ENCODE data around the gene MTHFR.
"Not testable (repeated sequence)": the region's sequence is repeated elsewhere in the genome, so short reads cannot be mapped to it uniquely, and the experiment has no call there.

The MTHFR gene

DNA sequence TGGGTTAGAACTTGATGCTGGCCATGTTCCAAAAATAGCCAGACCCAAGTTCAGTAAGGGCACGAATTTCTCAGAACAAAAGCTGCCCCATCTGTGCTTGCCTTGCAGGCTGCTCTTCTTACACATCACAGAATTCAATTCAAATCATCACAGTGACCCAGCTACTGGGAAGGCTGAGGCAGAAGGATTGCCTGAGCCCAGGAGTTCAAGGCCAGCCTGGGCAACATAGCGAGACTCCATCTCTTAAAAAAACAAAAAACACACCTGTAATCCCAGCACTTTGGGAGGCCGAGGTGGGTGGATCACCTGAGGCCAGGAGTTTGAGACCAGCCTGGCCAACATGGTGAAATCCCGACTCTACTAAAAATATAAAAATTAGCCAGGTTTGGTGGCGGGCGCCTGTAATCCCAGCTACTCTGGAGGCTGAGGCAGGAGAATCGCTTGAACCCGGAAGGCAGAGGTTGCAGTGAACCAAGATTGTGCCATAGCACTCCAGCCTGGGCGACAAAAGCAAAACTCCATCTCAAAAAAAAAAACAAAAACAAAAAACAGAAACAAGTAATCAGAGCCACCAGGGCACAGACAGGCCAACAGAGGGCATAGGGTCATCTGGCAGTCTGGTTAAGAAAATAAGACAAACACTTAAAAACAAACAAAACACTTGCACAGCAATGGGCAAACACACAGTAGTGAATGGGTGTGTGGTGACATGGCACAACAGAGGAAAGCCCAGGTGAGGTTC, 1.7 kb downstream of the MTHFR start:
- H3K27me3 ChIP-seq (ENCODE audit: control insufficient read depth, insufficient read depth, low read length); H3K9ac ChIP-seq (ENCODE audit: low read depth, low read length); H3K9me3 ChIP-seq (ENCODE audit: control insufficient read depth, insufficient read depth, low read length): not testable (repeated sequence)
- H3K27ac ChIP-seq (ENCODE audit: low read depth, low read length): peak overlapping the region; percentile 97
- peak overlapping the region; percentile 91 for H3K4me3 ChIP-seq (ENCODE audit: low read depth, low read length)
- peaks cover 33% of the 10 kb centered on the region for H3K4me1 ChIP-seq (ENCODE audit: control insufficient read depth, insufficient read depth, low read length)
- peaks cover 41% of the 10 kb centered on the region for H3K36me3 ChIP-seq (ENCODE audit: control insufficient read depth, insufficient read depth, low read length)

DNA sequence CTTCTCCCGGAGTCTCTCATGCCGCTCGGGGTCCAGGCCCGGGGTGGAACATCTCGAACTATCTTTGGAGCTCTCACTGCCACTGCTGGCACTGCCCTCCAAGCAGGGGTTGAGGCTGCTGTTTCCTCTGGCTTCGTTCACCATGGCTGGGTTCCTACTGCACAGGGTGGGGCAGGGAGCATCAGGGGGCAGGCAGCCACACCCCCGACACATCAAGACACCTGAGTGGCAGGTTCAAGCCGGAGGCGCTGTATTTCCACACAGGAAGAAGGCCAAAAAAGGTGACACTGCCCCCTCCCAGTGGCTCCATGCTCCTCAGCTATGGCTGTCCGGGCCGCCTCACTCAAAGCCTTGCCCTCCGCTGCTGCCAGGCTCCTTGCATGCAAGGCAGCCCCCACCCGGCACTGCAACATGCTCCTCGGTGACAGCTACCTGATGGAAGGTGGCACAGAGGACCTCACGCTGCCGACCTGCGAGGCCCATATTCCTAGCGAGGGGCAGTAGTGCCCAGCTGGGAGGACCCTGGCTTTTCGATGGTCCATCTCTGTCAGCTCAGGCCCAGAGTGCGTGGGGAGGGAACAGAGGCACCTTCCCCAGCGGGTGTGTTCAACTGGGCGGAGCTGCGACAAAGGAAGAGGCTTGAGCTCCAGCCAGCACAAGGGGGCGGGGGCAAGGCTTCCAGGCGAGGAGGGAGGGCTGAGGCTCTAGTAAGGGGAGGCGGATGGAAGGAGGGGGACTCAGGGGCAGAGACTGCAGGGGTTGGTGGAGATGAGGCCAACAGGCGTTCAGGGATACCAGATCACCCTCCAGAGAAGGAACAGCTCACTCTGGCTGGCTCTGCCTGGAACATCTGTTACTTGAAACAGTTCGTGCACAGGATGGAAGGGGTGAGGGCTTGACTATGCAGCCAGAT, 2.5 kb downstream of the MTHFR start:
- no peaks in the 10 kb centered on the region for H3K9me3 ChIP-seq (ENCODE audit: control insufficient read depth, insufficient read depth, low read length)
- H3K4me1 ChIP-seq (ENCODE audit: control insufficient read depth, insufficient read depth, low read length): peaks cover 33% of the 10 kb centered on the region
- H3K27ac ChIP-seq (ENCODE audit: low read depth, low read length): peak overlapping the region; percentile 81
- H3K9ac ChIP-seq (ENCODE audit: low read depth, low read length): no peak overlapping the region
- H3K36me3 ChIP-seq (ENCODE audit: control insufficient read depth, insufficient read depth, low read length): peaks cover 35% of the 10 kb centered on the region
- no peaks in the 10 kb centered on the region for H3K27me3 ChIP-seq (ENCODE audit: control insufficient read depth, insufficient read depth, low read length)
- peak overlapping the region; percentile 63 for H3K4me3 ChIP-seq (ENCODE audit: low read depth, low read length)

DNA sequence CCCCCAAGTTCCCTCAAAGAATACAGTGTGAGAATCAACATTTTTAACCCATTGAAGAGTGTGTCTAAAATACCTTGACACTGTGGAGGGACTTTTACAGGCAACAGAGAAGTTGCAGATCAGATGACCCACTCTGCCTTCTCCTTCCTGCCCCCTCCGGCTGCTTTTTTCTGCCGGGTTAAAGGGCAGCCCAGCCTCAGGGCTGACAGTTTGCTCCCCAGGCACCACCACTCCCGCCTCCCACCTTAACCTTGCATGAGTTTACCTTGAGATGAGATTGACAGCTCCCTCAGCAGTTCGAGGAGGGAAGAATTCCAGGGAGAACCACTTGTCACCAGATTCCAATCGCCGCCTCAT, 3.2 kb downstream of the MTHFR start:
- H3K27me3 ChIP-seq (ENCODE audit: control insufficient read depth, insufficient read depth, low read length): no peaks in the 10 kb centered on the region
- H3K4me3 ChIP-seq (ENCODE audit: low read depth, low read length): peak overlapping the region; percentile 63
- peak overlapping the region; percentile 74 for H3K27ac ChIP-seq (ENCODE audit: low read depth, low read length)
- H3K9ac ChIP-seq (ENCODE audit: low read depth, low read length): no peak overlapping the region
- peaks cover 31% of the 10 kb centered on the region for H3K36me3 ChIP-seq (ENCODE audit: control insufficient read depth, insufficient read depth, low read length)
- no peaks in the 10 kb centered on the region for H3K9me3 ChIP-seq (ENCODE audit: control insufficient read depth, insufficient read depth, low read length)
- peaks cover 33% of the 10 kb centered on the region for H3K4me1 ChIP-seq (ENCODE audit: control insufficient read depth, insufficient read depth, low read length)

DNA sequence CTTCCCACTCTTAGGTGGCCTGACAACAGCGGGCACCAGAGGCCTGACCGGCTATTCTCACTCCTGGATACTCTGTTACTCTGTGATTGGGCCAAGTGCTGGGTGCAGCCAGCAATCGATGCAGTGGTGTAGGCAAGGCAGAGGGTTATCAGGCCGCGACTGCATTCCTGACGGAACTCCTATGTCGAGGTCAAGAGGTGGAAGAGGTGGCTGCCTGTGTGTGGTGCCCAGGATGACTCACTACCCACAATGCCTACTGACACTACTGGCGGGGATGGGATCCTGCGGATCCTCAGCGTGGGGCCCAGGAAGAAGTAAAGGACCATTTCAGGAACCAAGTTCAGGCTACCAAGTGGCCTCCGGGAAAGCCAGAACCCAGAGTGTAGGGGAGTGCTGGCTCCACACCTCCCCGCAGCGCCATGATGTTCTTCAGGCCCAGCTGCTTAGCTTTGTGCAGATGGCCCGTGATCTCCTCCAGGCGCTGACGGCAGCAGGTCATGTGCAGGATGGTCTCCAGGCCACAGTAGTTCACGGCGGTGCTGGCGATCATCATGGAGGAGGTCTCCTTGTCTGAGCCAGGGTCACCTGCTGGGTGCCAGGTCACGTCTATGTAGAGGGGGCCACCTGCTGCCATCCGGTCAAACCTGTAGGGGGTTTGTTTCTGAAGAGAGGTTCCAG, 4.9 kb downstream of the MTHFR start:
- H3K4me3 ChIP-seq (ENCODE audit: low read depth, low read length): no peak overlapping the region
- peaks cover 31% of the 10 kb centered on the region for H3K36me3 ChIP-seq (ENCODE audit: control insufficient read depth, insufficient read depth, low read length)
- H3K27ac ChIP-seq (ENCODE audit: low read depth, low read length): no peak overlapping the region
- no peak overlapping the region for H3K9ac ChIP-seq (ENCODE audit: low read depth, low read length)
- H3K9me3 ChIP-seq (ENCODE audit: control insufficient read depth, insufficient read depth, low read length): no peaks in the 10 kb centered on the region
- no peaks in the 10 kb centered on the region for H3K27me3 ChIP-seq (ENCODE audit: control insufficient read depth, insufficient read depth, low read length)
- peaks cover 25% of the 10 kb centered on the region for H3K4me1 ChIP-seq (ENCODE audit: control insufficient read depth, insufficient read depth, low read length)

DNA sequence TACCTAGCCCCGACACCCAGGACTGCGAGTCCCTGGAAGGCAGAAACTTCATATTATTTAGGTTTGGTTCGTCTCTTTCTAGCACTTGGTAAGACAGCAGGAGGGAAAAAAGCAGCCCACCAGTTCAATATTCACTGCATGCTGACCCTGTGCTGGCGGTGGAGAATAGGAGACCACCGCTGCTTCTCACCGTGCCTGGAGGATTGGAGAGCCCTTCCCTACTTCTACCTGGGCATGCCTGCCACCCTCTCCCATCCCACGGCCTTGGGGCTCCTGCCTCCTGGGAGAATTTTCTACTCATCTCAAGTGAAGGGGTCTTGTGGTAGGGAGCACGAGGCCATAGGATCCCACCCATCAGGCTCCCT, 5.4 kb downstream of the MTHFR start:
- Histone ChIP-seq H3K27ac (ENCODE audit: low read depth, low read length) (no peak overlapping the region), H3K4me3 (ENCODE audit: low read depth, low read length) (no peak overlapping the region), H3K4me1 (ENCODE audit: control insufficient read depth, insufficient read depth, low read length) (peaks cover 25% of the 10 kb centered on the region), H3K27me3 (ENCODE audit: control insufficient read depth, insufficient read depth, low read length) (no peaks in the 10 kb centered on the region), H3K36me3 (ENCODE audit: control insufficient read depth, insufficient read depth, low read length) (peaks cover 36% of the 10 kb centered on the region), H3K9ac (ENCODE audit: low read depth, low read length) (no peak overlapping the region), H3K9me3 (ENCODE audit: control insufficient read depth, insufficient read depth, low read length) (no peaks in the 10 kb centered on the region)

DNA sequence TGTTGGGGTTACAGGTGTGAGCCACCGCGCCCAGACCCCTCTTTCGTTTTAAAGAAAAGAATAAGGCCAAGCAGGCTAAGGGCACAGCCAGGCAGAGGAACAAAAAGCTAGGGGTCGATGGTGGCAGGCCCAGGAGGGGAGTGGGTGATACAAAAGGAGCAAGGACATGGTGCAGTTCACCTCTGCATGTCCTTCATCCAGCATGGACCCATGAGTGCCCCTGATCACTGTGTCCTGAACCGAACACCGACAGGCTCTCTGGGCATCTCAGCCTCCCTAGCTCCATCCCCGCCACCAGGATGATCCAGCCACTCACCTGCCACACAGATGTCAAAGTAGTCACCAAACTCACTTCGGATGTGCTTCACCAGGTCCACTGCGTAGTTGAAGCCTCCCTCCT, 5.9 kb downstream of the MTHFR start:
- H3K4me1 ChIP-seq (ENCODE audit: control insufficient read depth, insufficient read depth, low read length): peaks cover 25% of the 10 kb centered on the region
- no peak overlapping the region for H3K4me3 ChIP-seq (ENCODE audit: low read depth, low read length)

DNA sequence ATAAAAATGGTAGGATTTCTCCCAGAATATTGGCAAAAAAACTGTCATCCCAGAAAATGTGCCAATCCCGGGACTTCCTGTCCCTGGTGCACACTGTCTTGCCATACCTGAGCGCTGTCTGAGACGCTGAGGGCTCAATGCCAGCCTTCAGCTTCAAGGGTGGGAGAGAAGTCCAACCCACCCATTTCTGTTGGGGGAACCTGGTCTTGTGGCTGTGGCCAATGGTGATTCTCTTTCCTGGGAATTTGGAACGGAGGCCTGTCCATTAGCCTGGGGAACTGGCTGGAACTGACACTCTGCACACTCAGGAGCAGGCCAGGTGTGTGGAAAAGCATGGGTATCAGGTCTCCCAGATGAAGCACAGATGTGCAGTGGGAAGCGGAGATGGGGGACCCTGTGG, 6.7 kb downstream of the MTHFR start:
- Histone ChIP-seq H3K27ac (ENCODE audit: low read depth, low read length) (no peak overlapping the region), H3K36me3 (ENCODE audit: control insufficient read depth, insufficient read depth, low read length) (peaks cover 49% of the 10 kb centered on the region), H3K9ac (ENCODE audit: low read depth, low read length) (no peak overlapping the region)

More for the DNA sequence above, 5.9 kb downstream of the MTHFR start:
- Histone ChIP-seq H3K27ac (ENCODE audit: low read depth, low read length) (no peak overlapping the region), H3K36me3 (ENCODE audit: control insufficient read depth, insufficient read depth, low read length) (peaks cover 41% of the 10 kb centered on the region), H3K9me3 (ENCODE audit: control insufficient read depth, insufficient read depth, low read length) (no peaks in the 10 kb centered on the region), H3K9ac (ENCODE audit: low read depth, low read length) (no peak overlapping the region), H3K27me3 (ENCODE audit: control insufficient read depth, insufficient read depth, low read length) (no peaks in the 10 kb centered on the region)

DNA sequence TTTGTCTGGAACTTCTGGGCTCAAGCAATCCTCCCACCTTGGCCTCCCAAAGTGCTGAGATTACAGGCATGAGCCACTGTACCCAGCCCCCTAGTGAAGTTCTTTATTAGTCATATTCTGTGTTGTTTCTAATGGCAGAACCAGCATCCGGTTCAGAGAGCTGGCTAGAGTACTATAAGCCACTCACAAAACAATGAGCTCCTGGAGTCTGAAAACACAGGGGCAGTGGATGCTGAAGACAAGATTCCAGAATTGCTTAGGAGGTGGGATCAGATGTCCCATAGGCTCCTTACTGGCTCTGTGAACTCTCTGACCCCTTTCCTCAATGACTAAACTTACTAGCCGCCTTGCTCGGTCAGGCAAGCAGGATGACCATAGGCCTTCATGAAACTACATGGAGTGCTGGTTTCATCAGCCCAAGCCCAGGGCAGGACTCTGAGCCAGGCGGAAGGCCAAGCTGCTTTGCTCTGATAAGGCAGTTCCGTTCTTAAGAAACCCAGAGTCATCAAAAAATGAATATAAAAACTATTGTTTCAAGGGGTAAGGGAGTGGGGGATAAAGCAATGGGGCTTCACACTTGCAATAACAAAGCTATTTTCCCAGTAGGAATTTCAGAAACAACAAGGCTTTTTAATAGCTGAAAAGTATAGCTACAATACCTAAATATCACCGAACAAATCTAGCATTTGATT, 8.1 kb downstream of the MTHFR start:
- no peak overlapping the region for H3K9ac ChIP-seq (ENCODE audit: low read depth, low read length)
- no peak overlapping the region for H3K4me3 ChIP-seq (ENCODE audit: low read depth, low read length)
- H3K36me3 ChIP-seq (ENCODE audit: control insufficient read depth, insufficient read depth, low read length): peaks cover 56% of the 10 kb centered on the region
- H3K27me3 ChIP-seq (ENCODE audit: control insufficient read depth, insufficient read depth, low read length): no peaks in the 10 kb centered on the region
- no peaks in the 10 kb centered on the region for H3K9me3 ChIP-seq (ENCODE audit: control insufficient read depth, insufficient read depth, low read length)
- no peak overlapping the region for H3K27ac ChIP-seq (ENCODE audit: low read depth, low read length)
- peaks cover 7% of the 10 kb centered on the region for H3K4me1 ChIP-seq (ENCODE audit: control insufficient read depth, insufficient read depth, low read length)

More for the DNA sequence above, 6.7 kb downstream of the MTHFR start:
- H3K4me3 ChIP-seq (ENCODE audit: low read depth, low read length): no peak overlapping the region
- H3K4me1 ChIP-seq (ENCODE audit: control insufficient read depth, insufficient read depth, low read length): peaks cover 19% of the 10 kb centered on the region
- H3K27me3 ChIP-seq (ENCODE audit: control insufficient read depth, insufficient read depth, low read length): no peaks in the 10 kb centered on the region
- no peaks in the 10 kb centered on the region for H3K9me3 ChIP-seq (ENCODE audit: control insufficient read depth, insufficient read depth, low read length)

DNA sequence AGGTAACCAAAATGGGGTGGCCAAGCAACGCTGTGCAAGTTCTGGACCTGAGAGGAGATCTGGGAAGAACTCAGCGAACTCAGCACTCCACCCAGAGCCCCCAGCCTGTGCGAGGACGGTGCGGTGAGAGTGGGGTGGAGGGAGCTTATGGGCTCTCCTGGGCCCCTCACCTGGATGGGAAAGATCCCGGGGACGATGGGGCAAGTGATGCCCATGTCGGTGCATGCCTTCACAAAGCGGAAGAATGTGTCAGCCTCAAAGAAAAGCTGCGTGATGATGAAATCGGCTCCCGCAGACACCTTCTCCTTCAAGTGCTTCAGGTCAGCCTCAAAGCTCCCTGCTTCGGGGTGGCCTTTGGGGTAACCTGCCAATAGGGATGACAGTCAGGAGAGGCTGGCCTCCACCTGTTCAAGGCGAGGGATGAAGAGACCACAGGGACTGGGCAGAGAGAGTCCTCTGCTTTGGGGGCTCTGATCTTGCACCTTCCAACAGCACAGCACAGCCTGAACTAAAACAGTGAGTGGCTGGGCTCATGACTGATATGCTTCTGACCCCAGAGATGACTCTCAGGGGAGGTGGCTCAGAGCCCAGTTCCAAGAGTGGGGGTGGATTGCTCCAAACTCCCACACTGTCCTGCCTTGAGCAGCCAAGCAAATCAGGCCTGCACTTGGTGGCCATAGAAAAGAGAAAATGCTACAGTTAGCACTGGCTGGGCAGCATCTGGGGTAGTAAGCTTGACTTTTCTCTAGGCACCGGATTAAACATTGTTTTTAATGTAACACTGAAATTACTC, 9.5 kb downstream of the MTHFR start:
- Histone ChIP-seq H3K9ac (ENCODE audit: low read depth, low read length) (no peak overlapping the region), H3K36me3 (ENCODE audit: control insufficient read depth, insufficient read depth, low read length) (peaks cover 61% of the 10 kb centered on the region)

DNA sequence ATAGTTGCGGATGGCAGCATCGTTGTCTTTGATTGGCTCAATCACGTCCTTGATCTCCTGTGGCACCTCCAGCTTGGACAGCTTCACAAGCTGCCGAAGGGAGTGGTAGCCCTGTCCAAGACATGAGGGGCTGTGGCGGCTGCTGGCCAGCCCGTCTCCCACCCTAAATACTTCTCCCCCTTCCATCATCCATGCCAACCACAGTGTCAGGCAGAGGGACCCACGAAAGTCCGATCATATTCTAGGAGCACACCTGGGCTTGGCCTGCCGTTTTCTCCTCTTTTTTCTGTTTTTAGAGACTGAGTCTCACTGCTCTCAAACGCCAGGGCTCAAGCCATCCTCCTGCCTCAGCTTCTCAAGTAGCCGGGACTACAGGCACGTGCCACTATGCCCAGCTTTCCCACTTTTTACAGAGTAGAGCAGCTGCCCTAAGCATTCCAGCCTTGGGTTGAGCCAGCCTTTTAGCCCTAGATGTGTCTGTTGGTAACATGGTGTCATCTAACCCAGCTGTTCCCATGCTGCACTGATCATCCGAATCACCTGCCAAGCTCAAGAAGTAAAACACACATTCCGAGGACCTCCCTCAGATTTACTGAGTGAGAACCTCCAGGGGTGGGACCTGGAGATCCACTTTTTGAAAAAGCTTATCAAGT, 10.4 kb downstream of the MTHFR start:
- no peak overlapping the region for H3K9ac ChIP-seq (ENCODE audit: low read depth, low read length)
- H3K27me3 ChIP-seq (ENCODE audit: control insufficient read depth, insufficient read depth, low read length): no peaks in the 10 kb centered on the region
- H3K4me3 ChIP-seq (ENCODE audit: low read depth, low read length): no peak overlapping the region
- peaks cover 61% of the 10 kb centered on the region for H3K36me3 ChIP-seq (ENCODE audit: control insufficient read depth, insufficient read depth, low read length)
- no peak overlapping the region for H3K27ac ChIP-seq (ENCODE audit: low read depth, low read length)
- no peaks in the 10 kb centered on the region for H3K4me1 ChIP-seq (ENCODE audit: control insufficient read depth, insufficient read depth, low read length)
- H3K9me3 ChIP-seq (ENCODE audit: control insufficient read depth, insufficient read depth, low read length): no peaks in the 10 kb centered on the region

More for the DNA sequence above, 9.5 kb downstream of the MTHFR start:
- H3K4me1 ChIP-seq (ENCODE audit: control insufficient read depth, insufficient read depth, low read length): no peaks in the 10 kb centered on the region
- H3K27ac ChIP-seq (ENCODE audit: low read depth, low read length): no peak overlapping the region
- no peaks in the 10 kb centered on the region for H3K27me3 ChIP-seq (ENCODE audit: control insufficient read depth, insufficient read depth, low read length)
- H3K4me3 ChIP-seq (ENCODE audit: low read depth, low read length): no peak overlapping the region
- H3K9me3 ChIP-seq (ENCODE audit: control insufficient read depth, insufficient read depth, low read length): no peaks in the 10 kb centered on the region

Data from HUES48 (cell line).